ENCODE data around the gene AKAP11.
A peak's percentile ranks its signal among the peaks of the same experiment; 100 is the strongest.
"Not testable (repeated sequence)": the region's sequence is repeated elsewhere in the genome, so short reads cannot be mapped to it uniquely, and the experiment has no call there.

Gene AKAP11, protein sequence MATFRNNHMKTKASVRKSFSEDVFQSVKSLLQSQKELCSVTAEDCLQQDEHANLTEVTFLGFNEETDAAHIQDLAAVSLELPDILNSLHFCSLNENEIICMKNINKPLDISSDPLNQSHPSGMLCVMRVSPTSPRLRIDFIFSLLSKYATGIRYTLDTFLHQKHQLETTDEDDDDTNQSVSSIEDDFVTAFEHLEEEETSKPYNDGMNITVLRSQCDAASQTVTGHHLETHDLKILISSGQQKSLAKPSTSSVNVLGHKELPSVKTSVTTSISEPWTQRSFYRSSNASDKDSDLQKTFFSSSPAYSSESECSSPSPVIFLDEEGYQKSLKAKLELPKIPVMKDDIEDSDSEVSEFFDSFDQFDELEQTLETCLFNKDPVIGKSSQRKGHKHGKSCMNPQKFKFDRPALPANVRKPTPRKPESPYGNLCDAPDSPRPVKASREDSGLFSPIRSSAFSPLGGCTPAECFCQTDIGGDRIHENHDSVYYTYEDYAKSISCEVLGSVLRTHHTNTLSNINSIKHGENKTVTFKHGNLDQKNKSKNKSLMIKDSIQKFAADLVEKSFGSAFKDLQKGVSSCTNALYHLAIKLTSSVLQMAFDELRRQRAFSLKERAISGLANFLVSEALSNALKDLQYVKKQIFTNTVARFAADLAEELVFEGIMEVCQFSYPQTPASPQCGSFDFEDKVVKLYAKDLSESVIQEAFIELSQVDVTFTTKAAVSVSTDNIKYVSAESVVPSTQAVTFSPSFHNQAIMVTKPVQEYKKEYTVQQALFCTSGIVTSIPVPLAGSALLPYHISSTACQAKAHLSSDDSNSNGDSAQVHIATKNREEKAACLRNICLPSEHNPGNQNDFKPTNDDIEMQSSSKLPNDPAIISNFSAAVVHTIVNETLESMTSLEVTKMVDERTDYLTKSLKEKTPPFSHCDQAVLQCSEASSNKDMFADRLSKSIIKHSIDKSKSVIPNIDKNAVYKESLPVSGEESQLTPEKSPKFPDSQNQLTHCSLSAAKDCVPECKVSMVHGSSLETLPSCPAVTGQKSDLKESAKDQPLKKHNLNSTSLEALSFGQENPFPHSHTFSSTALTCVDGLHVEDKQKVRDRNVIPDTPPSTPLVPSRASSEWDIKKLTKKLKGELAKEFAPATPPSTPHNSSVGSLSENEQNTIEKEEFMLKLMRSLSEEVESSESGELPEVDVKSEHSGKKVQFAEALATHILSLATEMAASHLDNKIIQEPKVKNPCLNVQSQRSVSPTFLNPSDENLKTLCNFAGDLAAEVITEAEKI (N-terminal part only)

DNA sequence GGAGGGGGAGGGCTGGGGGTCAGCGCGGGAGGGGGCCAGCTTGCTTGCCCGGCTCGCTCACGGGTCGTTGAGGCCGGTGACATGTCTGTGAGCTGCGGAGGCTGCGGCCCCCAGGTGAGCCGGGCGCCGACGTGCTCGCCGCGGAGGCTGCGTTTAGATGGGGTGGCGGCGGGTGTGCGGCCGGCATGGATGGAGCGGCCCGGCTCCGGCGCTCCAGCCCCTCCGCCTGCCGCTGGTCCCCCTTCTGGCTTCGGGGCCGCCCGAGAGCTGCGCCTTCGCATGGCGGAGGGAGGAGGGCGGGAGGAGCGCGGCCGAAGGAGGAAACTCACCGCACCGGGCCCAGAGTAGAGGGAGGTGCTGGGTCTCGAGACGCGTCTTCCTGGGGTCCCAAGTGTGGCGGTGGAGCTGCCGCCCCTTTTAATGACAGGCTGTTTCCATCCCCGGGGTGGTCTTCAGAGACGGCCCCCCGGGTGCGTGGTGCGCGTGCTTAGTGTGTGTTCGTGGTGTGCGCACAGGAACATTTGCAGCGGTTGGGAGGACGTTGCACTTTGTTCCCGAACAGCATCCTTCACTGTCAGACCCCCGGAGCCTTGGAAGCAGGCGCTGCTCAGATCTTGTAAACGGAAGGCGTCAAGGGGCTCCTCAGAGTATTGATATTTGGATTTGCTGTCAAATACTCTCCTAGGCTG is at the start of gene AKAP11:
TSS of gene AKAP11 (plus strand) at position 38 of the 689 bp plus-strand sequence. CDS start 14,197 bp downstream, outside the sequence.
- peak; percentile 74 for DNase-seq

DNA sequence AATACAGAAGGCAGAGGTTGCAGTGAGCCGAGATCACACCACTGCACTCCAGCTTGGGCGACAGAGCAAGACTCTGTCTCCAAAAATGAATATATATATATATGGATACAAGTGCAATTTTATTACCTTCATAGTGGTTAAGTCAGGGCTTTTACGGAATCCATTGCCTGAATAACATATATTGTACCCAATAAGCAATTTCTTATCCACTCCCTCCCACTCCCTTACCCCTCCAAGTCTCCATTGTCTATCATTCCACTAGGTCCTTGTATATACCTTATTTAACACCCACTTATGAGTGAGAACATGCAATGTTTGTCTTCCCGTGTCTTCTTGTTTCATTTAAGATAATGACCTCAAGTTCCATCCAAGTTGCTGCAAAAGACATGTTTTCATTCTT is 48.3 kb upstream of the AKAP11 start:
- DNase-seq: no peak

DNA sequence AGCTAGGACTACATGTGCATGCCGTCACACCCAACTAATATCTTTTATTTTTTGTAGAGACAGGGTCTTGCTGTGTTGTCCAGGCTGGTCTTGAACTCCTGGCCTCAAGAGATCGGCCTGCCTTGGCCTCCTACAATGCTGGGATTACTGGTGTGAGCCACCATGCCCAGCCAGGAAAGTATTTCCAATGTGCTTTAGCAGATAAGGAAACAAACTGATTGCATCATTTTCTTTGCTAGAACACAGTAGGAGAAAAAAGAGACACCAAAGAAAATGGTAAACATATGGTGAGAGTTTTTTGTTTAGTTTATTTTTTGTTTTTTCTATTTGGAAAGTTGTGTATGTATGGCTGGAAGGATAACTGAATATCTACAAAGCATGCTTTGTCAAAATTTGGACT is 46.9 kb upstream of the AKAP11 start:
- DNase-seq: no peak

DNA sequence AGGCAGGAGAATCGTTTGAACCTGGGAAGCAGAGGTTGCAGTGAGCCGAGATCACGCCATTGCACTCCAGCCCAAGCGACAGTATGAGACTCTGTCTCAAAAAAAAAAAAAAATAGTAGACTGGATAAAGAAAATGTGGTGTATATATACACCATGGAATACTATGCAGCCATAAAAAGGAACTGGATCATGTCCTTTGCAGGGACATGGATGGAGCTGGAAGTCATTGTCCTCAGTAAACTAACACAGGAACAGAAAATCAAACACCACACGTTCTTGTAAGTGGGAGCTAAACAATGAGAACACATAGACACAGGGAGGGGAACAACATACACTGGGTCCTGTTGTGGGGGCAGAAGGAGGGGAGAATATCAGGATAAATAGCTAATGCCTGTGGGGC is 45.2 kb upstream of the AKAP11 start:
- not testable (repeated sequence) for DNase-seq

DNA sequence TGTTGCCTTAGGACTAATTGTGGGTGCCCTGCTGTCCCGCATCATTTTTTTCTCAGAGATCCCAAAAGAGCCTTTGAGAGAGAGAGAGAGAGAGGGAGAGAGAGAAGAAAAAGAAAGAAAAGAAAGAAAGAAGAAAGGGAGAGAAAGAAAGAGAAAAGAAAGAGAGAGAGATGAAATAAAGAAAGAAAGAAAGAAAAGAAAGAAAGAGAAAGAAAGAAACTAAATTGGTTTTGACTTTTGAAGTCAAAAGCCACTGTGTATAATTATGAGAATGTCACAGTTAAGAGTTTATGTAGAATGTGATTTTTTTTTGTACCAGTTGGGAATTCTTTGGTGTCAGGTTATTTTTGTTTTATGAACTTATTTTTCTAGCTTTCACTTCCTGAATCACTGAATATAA is 43.4 kb upstream of the AKAP11 start:
- no peak for DNase-seq

DNA sequence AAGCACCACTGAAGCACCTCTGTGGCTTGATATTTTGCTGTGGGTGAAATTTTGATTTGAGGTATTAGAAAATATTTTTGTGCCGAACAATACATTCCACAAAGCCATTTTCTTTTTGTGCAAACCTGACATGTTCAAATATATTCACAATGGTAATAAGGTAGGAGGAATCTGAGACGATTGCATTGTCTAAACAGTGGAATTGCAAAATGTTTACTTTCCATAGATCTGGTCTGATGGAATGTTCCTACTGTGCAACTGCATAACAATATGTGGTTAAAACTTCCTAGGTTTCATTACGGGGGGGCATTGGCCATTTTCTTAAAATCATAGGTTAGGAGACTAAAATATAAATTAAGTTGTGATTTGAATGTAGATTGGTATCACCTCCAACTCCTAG is 42.7 kb upstream of the AKAP11 start:
- no peak for DNase-seq

DNA sequence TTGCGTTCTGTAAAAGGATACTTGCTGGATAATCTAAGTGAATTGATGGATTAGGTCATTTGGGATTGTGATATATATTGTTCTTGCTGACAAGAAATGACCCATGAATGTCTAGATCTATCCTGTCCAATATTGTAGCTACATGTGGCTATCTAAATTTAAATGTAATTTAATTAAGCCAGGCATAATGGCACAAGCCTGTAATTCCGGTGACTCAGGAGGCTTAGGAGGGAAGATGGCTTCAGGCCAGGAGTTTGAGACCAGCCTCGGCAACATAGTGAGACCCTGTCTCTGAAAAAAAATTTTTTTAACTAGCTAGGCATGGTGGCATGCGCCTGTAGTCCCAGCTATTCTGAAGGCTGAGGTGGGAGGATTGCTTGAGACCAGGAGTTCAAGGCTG is 39.3 kb upstream of the AKAP11 start:
- DNase-seq: no peak

DNA sequence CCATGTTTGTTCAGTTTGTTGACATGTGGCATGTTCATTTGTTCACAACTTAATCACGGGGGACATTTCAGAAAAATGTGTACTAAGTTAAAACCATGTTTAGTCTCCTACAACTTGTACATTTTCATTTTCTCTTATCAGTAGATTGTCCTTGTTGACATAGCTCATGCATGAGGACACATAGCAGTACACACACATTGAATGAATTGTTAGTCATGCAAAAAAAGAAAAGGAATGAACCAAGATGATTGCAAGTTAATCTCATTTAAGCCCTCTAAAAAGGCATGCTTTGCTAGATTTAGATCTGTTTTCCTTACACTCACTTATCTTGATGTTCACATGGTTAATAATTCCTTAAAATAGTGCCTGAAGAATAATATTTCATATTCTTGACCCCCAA is 38.2 kb upstream of the AKAP11 start:
- DNase-seq: no peak

DNA sequence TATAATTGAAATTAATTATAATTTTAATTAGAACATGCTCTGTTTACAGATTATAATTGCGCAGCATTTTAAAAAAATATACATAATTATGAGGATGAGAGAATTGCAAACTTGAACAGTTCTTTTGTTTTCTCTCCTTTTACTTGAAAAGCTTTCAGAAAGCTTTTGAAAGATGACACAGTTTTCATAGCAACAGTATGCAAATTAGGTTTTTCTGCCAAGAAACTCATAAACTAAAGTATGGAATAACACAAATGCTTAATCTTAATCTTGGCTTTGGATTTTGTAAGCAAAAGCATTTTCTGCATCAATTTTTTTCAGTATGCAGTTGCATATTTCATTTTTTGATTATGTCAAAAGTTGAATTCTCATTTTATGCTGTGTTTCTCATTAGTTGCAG is 32.8 kb upstream of the AKAP11 start:
- DNase-seq: no peak

DNA sequence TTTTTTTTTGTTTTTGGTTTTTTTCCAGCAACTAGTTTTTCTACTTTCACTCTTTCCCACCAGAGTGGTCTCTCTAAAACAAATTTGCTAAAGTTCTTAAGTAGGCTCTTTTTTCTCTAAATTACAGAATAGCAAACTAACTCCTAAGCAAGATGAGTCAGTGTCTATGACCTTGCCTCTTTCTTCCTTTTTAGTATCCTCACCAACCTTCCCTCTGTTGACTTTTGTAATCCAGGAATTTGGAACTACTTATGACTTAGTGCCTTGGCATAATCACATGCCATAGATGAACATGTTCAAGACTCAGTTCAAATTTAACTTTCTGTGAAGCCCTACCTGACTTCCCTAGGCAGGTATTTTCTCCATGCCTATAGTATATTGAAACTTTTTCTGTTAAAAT is 32.3 kb upstream of the AKAP11 start:
- no peak for DNase-seq

DNA sequence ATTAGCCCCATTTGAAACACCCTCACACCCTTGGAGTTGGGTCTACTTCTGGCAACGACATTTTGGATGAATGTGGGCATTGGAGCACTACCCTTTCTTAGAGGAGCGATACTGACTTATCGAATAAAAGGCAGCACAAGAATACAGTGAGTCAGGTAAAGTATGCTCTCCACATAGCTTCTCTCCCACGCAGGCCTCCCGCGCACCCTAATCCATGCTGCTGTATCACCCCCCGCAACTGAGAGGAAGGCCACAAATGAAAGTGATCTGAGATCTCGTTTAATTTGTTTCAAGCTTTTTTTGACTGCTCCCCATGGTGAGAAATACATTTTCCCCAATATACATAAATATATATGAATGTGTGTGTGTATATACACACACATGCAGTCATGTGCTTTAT is 25.4 kb upstream of the AKAP11 start:
- no peak for DNase-seq

DNA sequence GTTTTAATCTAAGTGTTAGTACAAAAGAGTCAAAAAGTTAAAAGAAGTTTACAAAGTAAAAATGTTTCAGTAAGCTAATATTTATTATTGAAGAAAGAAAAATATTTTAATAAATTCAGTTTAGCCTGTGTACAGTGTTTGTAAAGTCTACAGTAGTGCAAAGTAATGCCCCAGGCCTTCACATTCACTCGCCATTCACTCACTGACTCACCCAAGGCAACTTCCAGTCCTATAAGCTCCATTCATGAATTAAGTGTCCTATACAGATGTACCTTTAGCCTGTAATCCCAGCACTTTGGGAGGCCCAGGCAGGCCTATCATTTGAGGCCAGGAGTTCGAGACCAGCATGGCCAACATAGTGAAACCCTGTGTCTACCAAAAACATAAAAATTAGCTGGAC is 24.1 kb upstream of the AKAP11 start:
- no peak for DNase-seq

DNA sequence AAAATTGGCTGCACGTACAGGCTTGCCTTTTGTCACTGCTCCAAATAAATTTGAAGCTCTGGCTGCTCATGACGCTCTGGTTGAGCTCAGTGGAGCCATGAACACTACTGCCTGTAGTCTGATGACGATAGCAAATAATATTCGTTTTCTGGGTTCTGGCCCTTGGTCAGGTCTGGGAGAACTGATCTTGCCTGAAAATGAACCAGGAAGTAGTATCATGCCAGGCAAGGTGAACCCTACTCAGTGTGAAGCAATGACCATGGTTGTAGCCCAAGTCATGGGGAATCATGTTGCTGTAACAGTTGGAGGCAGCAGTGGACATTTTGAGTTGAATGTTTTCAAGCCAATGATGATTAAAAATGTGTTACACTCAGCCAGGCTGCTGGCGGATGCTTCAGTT is 16.1 kb upstream of the AKAP11 start:
- DNase-seq: no peak

DNA sequence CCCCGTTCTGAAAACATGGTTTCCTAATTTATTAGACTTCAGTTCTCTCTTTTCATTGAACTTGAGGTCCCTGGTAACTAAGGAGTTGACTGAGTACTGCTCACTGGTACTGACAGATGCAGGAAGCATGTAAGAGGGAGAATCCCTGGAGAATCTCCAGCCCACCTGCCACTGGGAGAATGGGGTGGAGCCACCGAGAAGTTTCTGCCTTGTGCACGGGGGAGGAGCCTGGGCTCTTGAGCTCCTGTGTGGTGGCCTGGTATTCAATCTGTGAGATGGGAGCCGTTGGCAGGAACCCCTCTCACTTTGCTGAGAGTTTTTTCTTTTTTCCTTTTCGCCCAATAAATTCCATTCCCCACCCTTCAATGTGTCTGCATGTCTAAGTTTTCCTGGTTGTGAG is 13.2 kb upstream of the AKAP11 start:
- DNase-seq: no peak

DNA sequence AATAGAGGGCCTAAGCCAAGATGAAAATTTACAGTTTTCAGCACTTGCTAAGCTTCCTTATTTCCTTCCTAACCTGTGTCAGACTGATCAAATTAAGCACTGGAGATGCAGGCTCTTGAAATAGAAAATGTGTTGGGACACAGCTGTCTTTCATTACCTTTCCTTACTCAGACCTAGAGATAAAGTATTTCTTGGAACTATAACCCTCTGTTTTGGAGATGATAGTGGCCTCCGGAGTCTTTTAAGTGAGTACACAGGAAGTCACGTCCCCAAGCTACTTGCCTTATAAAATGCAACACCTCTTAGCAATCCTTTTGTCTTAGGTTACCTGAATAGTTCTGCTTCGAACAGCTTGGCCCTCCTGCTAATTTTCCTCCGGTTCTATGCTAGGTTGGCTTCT is 12.4 kb upstream of the AKAP11 start:
- no peak for DNase-seq

DNA sequence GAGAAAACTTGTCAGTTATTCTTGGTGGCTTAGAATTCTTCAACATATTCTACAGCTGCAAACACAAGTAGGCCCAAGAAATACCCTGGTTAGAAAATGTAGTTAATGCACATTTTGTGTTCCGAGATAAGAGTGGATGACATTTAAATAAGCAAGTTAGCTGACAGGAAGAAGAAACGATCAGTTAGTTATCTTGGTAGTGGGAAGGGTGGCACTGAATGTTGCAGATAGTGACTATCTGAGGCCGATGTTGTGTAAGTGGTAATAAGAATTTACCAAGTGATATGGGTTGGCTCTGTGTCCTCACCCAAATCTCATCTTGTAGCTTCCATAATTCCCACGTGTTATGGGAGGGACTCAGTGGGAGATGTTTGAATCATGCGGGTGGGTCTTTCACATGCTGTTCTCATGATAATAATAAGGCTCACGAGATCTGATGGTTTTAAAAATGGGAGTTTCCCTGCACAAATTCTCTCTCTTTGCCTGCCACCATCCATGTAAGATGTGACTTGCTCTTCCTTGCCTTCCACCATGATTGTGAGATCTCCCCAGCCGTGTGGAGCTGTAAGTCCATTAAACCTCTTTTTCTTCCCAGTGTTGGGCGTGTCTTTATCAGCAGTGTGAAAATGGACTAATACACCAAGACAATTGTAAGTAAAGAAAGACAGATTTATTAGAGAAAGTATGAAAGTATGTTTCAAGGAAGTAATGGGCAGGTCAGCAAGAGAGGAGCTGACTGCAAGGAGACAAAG is 10.9 kb upstream of the AKAP11 start:
- DNase-seq: no peak

DNA sequence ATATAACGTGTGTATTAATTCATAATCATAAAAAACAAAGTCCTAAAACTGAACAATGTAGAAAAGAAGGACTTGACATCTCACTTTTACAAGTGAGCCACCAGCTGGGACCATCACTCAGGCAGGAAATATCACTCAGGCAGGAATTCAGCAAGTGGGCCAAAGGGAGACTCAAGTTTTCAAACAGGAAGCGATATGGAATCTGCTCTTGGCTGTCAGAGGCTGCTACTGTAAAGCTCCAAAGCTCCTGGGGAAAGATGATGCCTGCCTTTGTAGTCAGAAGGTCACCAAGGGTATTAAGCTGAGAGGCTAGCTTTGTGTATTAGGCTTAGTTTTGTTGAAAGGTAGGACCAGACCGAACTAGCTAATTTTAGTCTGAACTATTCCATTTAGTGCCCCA is 5.5 kb upstream of the AKAP11 start:
- DNase-seq: peak; percentile 46

DNA sequence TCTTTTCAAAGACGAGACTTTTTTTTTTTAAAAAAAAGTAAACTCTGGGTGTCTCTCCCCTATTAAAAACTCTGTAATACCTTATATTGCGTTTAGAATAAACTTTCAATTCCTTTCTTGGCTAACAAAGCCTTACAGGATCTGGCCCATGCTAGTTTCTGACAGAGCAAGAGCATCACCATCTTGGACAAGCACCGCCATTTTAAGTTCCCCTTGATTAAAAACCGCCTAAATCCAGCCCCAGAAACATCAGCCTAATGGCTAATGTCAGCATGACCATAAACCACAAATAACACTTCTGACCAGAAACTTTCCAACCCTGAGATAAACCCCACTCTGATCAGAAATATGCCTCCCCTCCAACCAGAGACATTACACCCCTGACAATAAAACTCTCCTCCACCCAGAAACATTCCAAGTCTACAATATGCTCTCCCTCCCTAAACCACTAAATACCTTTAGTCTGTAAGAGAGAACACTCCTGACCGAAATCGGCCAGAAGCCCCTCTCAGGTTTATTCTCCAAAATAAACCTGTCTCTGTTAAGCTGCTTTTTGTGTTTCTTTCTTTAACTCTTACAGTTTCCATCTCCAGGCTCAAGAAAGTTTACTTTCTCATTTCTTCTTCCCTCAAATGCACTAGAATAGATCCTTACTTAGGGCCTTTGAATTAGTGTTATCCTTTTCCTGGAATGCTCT is 1.6 kb upstream of the AKAP11 start:
- no peak for DNase-seq

DNA sequence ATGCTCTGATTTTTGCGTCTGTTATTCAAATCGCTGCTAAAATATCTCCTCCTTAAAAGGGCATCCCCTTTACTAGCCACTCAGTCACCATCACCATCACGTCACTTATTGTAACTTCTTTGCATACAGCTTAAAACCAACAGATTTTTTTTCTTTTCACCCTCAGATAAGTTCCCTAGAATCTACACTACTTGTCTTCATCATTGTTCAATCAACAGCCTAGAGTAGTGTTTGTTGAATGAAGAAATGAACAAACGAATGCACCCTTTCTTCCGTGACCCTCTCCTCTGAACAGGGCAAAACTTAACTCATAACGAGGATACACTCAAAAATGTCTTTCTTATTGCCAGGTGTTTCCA is 1.1 kb upstream of the AKAP11 start:
- DNase-seq: no peak

DNA sequence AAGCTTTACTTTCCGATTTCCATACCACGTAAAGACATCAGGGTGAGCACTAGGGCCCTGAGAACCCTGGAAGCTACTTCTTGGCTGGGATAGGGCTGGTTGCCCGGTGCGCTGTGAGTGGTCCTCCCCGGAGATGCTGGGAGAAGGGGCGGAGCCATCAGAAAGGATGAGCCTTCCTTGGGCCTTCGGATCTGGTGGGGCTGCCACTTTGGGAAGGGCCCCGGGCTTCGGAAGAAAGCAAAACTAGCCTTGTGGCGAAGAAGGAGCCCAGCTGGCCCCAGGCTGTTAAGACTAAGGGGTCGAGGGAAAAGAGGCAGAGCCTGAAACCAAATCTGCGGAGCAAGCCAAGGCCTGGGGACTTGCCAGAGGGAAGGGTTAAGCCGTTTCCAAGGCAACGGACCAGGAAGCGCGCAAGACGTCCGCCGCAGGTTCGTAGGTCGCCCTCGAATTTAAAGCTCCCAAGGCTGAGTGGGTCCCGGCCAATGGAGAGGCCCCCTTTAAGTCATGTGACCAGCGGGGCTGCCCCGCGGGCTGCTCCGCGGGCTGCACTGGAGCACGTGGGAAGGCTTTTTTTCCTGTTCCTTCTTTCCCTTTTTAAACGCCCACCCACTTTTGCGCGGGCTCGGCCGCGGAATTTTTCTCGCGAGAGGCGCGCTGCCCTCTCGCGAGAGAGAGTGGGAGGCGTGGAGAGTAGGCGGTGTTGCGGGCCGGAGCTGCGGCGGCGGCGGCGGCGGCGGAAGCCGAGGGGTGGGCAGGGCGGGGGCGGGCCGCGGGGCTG is 426 bp upstream of the AKAP11 start:
- peak; percentile 97 for DNase-seq

DNA sequence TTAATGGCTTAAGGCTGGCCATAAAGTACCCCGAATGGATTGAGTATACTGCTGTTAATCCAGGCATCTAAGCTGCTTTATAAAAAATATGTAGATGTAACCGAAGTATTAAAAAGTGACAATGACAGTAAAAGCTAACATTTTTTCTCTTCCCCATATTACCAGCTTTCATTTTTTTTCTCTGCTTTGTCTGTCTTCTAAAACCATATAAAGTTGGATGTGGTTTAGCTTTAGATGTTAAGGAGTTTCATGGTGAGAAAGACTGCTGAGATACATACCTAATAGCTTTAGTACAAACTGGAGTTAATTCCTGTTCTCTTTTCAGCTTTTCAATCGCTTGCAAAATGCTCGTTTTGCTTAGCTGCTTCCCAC is 838 bp downstream of the AKAP11 start:
- DNase-seq: no peak
